Measurements from ENCODE around the gene TBC1D12.
"Not testable (repeated sequence)": the region's sequence is repeated elsewhere in the genome, so short reads cannot be mapped to it uniquely, and the experiment has no call there.

Gene TBC1D12

GRCh38 chr10:94542282-94542681, 139.9 kb downstream of the TBC1D12 start:
- DNase-seq (ENCODE audit: low read depth, low spot score): not testable (repeated sequence)

GRCh38 chr10:94545391-94546048, 143.2 kb downstream of the TBC1D12 start, which contains the start of gene HELLS:
HELLS (plus strand) TSS chr10:94545788; CDS start chr10:94545922, 134 bp downstream.
- DNase-seq (ENCODE audit: low read depth, low spot score): peak; percentile 74

GRCh38 chr10:94546049-94546900, 143.9 kb downstream of the TBC1D12 start:
- no peak for DNase-seq (ENCODE audit: low read depth, low spot score)

GRCh38 chr10:94546901-94547185, 144.5 kb downstream of the TBC1D12 start:
- no peak for DNase-seq (ENCODE audit: low read depth, low spot score)

GRCh38 chr10:94549221-94549620, 146.9 kb downstream of the TBC1D12 start:
- DNase-seq (ENCODE audit: low read depth, low spot score): no peak

- DNase-seq (ENCODE audit: low read depth, low spot score): not testable (repeated sequence)
Measured at GRCh38 chr10:94567714-94568307, 165.5 kb downstream of the TBC1D12 start.

GRCh38 chr10:94571081-94571480, 168.7 kb downstream of the TBC1D12 start:
- no peak for DNase-seq (ENCODE audit: low read depth, low spot score)

GRCh38 chr10:94571528-94571927, 169.2 kb downstream of the TBC1D12 start:
- no peak for DNase-seq (ENCODE audit: low read depth, low spot score)

- DNase-seq (ENCODE audit: low read depth, low spot score): no peak
Measured at GRCh38 chr10:94578790-94579189, 176.4 kb downstream of the TBC1D12 start.

GRCh38 chr10:94583124-94583523, 180.8 kb downstream of the TBC1D12 start:
- no peak for DNase-seq (ENCODE audit: low read depth, low spot score)

Measured in iPS DF 19.7 (cell line).